GM12865 (cell line): ENCODE measurements around the gene ATOSA.

Source experiments
- DNase-seq: peaks from one replicate; pipeline ENCODE4 v3.0.0; 2010; ENCODE audit warnings: low read depth
- H3K4me3 ChIP-seq: 2 replicates; pipeline ENCODE4 v1.5.1; 2011; ENCODE audit warnings: mild to moderate bottlenecking, low read depth, low read length, control low read depth
- TF ChIP-seq, protein P1 (sequence below): IDR thresholded peaks from 2 replicates; pipeline ENCODE4 v1.5.1; 2011; ENCODE audit warnings: low read length, control low read depth, low read depth, inconsistent platforms; ENCODE audit not compliant: insufficient read depth; ENCODE audit errors: missing control alignments

ATOSA gene

DNA sequence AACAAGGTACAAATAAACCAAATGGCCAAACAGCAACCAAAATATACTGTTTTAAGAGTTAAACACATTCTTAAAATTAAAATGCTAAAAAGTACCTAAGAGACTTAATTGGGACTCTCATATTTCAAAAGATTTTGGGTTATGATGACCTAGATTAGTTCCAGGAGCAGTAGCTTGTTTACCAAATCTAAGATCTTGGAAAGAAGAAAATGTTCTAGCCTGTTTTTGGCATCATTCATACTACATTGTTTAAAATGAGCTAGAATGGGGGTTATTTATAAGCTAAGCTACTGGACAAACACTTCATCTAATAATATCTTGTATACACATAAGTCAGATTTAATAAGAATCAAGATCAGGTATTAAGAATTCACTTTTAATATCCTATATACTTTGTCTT lies 22.8 kb downstream of the ATOSA start:
- TF ChIP-seq, protein P1, sequence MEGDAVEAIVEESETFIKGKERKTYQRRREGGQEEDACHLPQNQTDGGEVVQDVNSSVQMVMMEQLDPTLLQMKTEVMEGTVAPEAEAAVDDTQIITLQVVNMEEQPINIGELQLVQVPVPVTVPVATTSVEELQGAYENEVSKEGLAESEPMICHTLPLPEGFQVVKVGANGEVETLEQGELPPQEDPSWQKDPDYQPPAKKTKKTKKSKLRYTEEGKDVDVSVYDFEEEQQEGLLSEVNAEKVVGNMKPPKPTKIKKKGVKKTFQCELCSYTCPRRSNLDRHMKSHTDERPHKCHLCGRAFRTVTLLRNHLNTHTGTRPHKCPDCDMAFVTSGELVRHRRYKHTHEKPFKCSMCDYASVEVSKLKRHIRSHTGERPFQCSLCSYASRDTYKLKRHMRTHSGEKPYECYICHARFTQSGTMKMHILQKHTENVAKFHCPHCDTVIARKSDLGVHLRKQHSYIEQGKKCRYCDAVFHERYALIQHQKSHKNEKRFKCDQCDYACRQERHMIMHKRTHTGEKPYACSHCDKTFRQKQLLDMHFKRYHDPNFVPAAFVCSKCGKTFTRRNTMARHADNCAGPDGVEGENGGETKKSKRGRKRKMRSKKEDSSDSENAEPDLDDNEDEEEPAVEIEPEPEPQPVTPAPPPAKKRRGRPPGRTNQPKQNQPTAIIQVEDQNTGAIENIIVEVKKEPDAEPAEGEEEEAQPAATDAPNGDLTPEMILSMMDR = no peak
- no peak overlapping the region for H3K4me3 ChIP-seq
- DNase-seq = no peak

DNA sequence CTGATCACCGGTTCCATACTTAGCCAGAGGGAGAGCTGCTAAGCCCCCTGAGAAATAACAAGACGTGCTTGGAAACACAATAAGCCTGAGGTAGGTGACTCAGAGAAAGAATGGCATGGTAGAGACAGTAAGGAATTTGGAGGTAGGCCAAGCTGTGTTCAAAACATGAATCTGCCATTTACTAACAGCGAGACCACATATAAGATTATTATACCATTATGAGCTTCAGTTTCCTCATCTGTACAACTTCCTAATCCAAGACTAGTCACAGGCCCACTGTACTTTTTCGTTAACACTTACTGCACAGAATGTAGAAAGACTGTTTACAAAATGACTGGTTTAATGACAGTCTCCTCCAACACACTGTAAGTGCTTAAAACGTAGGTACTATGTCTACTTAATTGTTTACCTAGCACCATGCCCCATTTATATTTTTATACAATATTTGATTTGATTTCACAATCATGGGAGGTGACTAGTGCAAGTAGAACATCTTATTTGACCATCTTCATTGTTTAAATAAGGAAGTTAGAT lies 25.7 kb downstream of the ATOSA start:
- no peak for DNase-seq
- TF ChIP-seq, protein P1 = no peak
- H3K4me3 ChIP-seq = no peak overlapping the region

DNA sequence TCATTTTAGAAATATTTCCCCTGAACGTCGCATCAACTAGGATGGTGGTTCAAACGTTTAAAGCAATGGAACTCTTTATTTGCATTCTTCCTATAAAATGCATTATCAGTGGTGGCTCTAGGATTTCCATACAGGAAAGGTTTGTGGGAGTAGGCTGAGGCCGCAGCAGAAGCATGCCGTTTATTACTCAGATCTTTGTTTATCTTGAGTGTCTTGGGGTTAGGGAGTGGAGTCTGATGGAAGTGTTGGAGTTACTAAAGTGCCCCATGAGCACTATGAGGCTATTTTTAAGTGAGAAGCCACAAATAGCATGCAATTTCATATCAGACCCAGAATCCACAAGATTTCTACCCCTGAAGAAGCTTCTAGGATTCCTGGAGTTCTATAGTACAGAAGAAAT lies 26.2 kb downstream of the ATOSA start:
- no peak for DNase-seq
- TF ChIP-seq, protein P1 = no peak
- no peak overlapping the region for H3K4me3 ChIP-seq

DNA sequence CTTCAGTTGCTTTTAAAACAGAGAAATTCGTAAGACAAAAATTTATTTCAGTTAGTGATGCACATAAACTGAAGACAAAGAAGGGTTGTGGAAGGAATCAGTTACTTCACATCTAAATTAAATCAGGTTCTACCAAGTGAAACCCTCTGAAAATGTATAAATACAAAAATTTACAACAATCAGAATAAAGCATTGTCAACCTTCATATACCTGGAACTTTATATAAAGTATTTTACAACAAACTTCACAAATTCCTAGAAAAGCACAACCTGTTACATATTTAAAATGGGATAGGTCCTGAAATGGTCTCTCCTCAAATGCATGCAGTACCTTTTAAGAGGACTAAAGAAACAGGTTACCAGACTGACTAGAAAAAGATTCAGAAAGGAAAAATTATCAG lies 26.9 kb downstream of the ATOSA start:
- TF ChIP-seq, protein P1 = no peak
- DNase-seq = no peak

DNA sequence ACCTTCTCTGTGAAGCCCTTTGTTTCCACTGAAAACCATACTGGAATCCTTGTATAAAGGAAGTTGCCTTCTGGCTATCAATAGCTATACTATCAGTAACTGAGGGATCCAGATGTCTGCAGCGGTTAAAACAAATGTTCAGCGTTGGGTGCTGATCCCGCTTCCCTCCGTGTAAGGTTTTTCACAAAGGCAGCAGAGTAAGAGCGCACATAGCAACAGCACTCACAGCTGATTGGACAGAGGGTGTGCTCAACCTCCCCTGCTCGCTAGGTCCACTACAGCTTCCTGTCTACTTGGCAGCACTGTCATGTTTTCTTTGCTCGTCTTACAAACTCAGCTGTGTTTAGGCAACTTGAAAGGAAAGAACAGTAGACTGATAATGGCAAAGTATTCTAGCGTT lies 27.3 kb downstream of the ATOSA start:
- DNase-seq = peak; percentile 86
- peak overlapping the region; percentile 37 for H3K4me3 ChIP-seq
- TF ChIP-seq, protein P1 = no peak

More for the DNA sequence above, 26.9 kb downstream of the ATOSA start:
- no peak overlapping the region for H3K4me3 ChIP-seq

DNA sequence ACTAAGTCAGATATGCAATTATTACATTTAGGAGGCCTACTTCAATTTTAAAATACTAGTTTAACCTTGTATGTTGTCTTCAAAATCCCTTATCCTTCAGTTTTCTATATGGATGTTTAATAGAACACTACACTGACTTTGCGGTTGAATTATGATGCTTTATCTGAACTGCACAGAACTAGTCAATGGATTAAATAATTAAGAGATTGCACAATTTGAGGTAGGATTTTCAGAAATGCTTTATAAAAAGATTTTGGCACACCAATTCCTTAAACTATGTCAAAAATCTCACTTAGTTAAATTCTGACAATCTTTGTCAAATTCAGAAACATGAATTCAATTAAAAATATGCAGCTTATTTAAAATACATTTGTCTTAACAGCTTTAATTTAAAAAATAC lies 28.1 kb downstream of the ATOSA start:
- TF ChIP-seq, protein P1 = no peak
- DNase-seq = no peak
- peak overlapping the region; percentile 37; the same call in 1 of the 2 replicates for H3K4me3 ChIP-seq

DNA sequence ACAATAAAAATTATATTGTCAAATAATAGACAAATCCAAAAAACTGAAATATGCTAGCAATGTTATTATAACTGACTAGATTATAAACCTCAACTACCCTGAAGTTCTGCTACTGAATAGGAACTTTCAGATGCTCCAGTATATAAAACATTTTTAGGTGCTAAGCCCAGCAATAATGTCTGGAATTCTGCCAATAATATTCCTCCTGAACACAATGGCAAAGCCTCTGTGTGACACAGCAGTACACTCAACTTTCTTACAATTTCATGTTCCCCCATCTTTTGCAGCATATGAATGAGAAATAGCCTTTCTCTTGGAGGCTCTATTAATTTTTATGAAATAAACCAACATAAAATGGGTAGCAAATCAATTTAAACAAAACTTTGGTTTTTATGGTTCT lies 29.5 kb downstream of the ATOSA start:
- H3K4me3 ChIP-seq = no peak overlapping the region
- TF ChIP-seq, protein P1 = no peak
- DNase-seq = no peak
